NCI-H2171 treated with DMSO at 0.1 percent for 48 hours (cell line): Measurements from ENCODE around the gene DCXR.
A peak's percentile ranks its signal among the peaks of the same experiment; 100 is the strongest.

Experiments used
- DNase-seq: peaks from one replicate; lab custom pipeline; 2025; lab: John Stamatoyannopoulos, UW

Gene DCXR

GRCh38 chr17:82022981-82023446 lies 14.5 kb downstream of the DCXR start, which contains the start of gene LRRC45:
LRRC45 (plus strand) TSS chr17:82023305; CDS start chr17:82023644, 339 bp downstream.
- DNase-seq = peak; percentile 100

GRCh38 chr17:82022310-82022980 lies 15.1 kb downstream of the DCXR start, which contains the start of gene CENPX:
CENPX (minus strand) TSS chr17:82022878; CDS start chr17:82022861, 17 bp downstream.
- no peak for DNase-seq

DNA sequence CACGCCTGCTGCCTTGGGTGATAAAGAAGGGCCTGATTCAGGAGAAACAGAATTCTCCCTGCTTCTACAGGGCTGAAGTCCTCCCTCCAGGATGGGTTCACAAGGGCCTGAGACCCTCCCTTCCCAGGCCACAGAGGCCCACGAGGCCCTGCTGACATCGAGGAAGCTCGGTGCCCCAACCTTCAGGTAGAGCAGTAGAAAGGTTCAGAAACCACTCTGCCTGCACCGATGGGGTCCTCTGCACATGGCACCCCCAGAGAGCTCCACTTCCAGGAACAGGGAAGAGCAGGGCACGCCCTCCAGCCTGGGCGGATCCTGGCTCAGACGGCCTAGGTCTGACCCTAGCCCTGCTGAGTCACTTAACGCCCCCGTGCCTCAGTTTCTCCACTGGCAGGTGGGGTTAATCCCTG lies 15.6 kb downstream of the DCXR start:
- DNase-seq = no peak

DNA sequence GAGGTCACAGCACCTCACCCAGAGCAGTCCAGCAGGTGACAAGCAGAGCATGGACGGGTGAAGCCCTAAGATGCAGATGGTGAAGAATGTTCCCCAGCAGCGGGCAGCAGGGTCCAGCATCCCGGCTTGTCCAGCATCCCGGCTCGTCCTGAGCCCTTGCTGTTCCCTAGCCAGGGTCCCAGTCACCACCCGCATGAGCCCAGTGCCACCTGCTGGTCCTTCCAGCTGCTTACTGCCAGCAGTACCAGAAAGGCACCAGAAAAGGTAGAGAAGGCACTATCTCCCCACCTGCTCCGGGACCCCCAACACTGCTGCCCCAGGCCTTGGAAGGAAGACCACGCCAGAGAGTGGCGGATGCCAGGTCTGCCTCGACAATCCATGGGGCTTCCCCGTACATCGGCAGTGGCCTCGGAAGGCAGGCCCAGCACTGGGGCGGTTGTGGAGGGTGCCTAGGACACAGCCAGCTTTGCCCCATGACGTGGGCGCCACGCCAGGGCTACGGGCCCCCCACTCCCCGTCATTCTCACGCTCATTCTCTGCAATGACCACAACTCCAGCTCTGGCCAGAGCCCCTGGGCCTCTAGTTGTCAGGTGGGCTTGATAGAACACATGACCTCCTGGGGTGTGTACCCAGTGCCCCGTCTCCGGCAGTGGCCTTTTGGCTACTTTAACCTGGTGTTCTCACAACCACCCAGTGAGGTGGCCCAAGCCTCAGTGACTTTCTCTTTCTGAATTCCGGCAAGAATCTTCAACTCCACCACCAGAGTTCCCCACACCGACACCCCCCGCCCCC lies 16.2 kb downstream of the DCXR start:
- DNase-seq = peak; percentile 58

DNA sequence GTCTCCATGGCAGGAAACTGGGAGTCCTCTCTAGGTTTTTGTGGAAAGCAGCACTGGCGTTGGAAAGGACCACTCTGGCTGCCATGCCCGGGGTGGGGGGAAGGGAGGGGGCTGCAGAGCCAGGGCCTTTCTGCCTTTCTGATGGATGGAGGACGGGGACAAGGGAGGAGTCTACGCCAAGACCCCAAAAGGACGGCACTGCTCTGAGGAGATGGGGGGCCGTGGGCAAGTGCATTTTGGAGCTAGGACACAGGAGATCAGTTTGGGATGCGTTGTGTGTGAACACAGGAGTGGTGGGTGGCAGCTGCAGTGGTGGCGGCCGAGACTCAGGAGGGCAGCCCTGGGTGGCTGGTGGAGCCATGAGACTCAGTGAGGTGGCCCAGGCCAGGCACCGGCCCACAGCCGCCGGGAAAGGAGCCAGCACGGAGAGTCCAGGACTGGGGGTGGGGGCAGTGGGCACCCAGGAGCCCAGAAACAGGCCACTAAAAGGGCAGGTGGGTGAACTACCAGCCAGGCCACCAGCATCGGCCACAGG lies 16.9 kb downstream of the DCXR start:
- DNase-seq = no peak

GRCh38 chr17:82019690-82020571 lies 17.6 kb downstream of the DCXR start:
- DNase-seq = no peak

GRCh38 chr17:82018989-82019689 lies 18.4 kb downstream of the DCXR start:
- no peak for DNase-seq

GRCh38 chr17:82018152-82018988 lies 19.1 kb downstream of the DCXR start:
- DNase-seq = peak; percentile 15

DNA sequence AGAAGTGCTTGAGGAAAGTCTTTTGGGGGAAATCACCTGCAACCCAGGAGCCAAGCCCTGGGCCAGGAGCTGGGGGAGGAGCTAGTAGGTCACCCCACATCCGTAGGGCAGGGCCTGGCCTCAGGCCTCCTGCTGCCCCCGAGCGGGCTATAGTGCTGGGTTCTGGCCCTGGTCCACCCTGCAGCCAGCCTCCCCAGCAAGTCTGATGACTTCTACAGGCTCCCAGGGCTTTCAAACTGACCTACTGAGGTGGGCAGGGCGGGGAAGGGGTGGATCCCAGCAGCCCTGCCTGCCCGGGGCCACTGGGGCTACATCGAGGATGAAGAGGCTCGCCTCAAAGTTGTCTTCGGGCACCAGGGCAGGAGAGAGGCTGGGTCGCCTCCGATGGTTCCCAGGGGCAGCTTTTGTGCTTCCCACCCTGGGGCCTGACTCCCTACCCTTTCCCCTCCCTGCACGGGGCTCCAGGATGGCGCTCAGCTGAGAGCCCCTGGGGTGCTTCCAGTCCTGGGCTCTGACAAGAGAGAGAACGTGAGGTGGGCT lies 19.8 kb downstream of the DCXR start:
- no peak for DNase-seq

- no peak for DNase-seq
Measured at GRCh38 chr17:82016875-82017459, 20.5 kb downstream of the DCXR start.

DNA sequence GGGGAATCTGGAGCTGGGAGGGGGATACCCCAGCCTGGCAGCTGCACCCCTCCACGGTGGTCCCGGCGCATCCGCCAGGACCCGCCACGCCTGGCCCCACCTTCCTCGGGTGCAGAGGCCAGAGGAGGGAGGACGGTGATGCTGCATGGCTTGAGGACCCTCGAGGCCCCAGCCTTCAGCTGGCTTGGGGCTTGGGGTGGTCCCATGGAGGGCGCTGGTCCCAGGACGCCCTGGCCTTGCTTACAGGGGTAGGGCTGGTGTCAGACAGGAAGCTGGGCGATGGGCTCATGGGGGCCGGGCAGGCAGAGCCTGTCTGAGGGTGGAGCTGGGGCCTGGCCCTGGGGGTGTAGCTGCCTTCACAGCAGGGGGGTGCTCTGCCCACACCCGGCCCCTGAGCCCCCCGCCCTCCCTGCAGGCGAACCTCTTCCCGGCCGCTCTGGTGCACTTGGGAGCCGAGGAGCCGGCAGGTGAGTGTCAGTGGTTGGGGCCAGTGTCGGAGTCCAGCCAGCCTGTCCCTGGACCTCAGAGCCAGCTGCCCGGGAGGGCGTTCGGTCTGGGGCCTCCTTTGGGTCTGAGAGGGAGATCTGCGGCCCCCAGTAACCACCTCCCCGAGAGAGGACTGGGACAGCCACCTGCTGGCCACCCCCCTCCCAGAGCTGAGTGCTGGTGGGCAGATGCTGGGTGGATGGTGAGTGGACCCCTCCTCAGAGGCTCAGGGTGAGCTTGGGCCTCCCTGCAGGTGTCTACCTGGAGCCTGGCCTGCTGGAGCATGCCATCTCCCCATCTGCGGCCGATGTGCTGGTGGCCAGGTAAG lies 21.2 kb downstream of the DCXR start:
- DNase-seq = no peak

- DNase-seq = no peak
Measured at GRCh38 chr17:82015311-82015971, 22.1 kb downstream of the DCXR start.

DNA sequence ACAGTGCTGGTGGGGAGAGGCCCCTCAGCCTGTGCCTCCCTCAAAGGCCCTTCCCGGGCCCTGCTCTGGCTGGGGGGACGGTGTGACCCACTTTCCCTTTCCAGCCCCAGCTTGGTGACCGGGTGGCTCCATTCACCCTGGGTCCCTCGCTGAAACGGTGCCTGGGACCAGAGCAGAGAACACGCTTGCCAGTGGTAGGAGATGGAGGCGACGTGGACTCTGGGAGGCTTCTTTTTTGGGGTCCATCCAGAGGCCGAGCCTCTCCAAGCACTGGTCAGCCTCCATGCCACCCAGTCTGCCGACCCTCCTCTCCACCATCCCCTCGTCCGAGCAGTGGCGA lies 22.6 kb downstream of the DCXR start:
- no peak for DNase-seq

GRCh38 chr17:82014432-82014831 lies 23.1 kb downstream of the DCXR start:
- DNase-seq = no peak

DNA sequence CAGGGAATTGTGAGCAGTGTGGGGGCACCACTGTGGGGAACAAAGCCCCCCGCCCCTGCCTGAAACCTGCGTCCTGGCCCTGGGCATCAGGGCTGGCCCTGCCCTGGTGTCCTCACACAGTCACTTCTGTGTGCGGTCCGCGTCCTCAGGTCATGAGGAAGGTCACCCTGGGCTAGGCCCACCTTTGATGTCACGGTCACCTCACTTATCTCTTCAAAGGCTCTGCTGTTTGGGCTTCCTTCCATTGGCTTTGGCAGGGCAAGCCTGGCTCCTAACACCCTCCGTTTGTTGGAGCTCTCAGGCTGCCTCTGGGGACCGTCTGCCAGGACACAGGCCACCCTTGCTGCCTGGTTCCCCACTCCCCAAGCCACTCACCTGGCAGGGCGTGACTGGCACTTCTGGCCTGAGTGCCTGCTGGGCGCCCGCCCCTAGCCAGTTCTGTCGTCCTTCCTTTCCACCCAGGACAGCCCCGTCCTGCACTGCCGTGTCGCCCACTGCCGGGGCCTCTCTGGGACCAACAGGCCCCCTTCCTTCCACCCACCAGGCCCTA lies 23.6 kb downstream of the DCXR start:
- no peak for DNase-seq

DNA sequence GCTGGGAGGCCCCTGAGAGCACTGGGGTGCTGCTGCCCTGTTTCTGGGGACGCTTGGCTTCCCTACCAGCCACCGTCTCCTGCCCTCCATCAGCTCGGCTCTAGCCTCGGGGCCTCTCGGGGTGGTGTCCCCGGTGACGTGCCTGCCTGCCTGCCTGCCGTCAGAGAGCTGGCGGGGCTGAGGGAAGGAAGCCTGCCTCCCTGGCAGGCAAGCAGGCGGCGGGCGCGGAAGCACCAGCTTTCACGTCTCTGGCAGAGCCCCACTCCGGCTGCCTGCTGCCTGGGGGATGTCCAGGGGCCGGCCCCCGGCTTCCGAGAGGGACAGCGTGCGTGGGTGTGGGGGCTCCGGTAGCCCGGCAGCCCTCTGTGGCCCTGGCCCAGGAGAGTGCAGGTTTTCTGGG lies 24.2 kb downstream of the DCXR start:
- no peak for DNase-seq

DNA sequence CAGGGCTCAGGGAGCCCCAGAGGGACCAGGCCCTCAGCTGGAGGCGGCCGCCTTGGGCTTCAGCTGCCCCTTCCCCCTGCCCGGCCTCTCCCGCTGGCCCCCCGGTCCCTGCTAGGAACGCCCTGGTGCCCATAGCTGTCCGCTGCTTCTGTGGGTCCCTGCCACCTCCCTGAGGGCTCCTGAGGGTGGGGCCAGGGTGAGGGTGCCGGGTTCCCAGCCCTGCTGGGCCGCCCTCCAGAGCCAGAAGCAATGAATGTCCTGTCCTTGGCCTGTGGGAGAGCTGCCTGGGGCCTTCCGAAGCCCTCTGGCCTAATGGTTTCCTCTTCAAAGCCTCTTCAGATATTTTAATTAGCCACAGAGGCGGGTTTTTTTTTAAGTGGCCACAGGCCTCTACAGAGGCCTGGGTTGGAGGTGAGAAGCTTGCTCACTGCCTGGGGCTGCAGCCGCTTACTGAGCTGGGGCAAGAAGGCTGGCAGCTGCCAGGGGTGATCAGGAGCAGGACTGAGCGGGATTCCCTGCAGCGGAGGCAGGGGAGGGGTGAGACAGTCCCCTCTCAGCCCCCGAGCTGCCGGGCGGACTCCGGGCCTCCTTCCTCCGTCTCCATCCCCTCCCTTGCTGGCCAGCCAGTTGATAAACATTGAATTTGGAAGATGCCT lies 24.7 kb downstream of the DCXR start:
- DNase-seq = no peak

DNA sequence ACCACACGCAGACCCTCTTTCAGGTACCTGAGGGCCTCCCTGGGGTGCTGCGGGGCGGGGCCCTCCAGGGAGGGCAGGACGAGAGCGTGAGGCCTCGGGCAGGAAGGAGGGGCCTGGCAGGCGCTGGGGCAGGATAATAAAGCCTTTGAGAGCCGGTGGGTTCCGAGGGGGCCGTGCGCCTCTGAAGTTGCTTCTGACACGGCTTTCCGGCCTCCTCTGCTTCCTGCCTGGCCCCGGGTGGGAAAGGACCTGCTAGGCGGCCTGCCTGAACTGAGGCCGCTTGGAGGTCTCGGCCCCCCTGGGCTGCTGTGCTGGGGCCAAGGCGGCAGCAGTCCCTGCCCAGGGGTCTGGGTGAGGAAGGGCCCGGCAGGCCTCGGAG lies 25.2 kb downstream of the DCXR start:
- no peak for DNase-seq
